ENCODE results near the gene ANKIB1.
A peak's percentile ranks its signal among the peaks of the same experiment; 100 is the strongest.
"Not testable (repeated sequence)": the region's sequence is repeated elsewhere in the genome, so short reads cannot be mapped to it uniquely, and the experiment has no call there.

Gene ANKIB1

GRCh38 chr7:92404170-92404614, 158.4 kb downstream of the ANKIB1 start:
- peak; percentile 23 for DNase-seq

DNA sequence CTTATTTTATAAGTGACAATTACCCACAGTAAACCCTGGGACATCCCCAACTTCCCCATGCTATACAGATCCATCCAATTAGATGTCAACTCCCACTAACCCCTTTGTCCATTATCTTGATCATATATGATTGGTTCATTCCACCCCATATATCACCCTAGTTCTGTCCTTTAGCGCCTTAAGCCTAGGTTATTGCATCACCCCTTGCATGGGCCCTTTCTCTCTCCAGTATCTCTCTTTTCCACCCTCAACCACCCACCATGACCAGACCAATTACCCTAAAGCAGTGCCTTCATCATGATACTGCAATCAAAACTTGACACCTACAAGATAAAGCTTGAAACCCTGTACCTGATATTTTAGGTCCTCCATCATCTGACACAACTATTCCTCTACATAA, 163.6 kb downstream of the ANKIB1 start:
- DNase-seq: no peak

- DNase-seq: not testable (repeated sequence)
Observed at GRCh38 chr7:92410162-92410561, 164.4 kb downstream of the ANKIB1 start.

DNA sequence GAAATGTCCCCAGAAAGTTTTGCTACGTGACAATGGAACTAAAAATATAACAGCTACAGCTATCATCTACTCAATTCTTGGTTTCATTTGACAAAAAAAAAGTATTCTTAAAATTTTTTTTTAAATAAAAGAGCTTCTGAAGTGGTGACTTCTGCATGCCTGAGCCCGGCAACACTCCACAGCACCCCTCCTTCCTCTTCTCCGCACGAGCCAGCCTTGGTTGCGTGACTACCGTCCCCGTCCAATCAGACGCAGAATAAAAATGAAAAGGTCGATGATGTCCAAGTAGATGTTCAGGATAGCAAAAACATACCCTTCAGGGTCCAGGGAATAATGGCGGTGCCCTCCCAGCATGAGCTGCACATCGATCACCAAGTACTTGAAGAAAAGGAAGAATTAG, 167.0 kb downstream of the ANKIB1 start:
- no peak for DNase-seq

DNA sequence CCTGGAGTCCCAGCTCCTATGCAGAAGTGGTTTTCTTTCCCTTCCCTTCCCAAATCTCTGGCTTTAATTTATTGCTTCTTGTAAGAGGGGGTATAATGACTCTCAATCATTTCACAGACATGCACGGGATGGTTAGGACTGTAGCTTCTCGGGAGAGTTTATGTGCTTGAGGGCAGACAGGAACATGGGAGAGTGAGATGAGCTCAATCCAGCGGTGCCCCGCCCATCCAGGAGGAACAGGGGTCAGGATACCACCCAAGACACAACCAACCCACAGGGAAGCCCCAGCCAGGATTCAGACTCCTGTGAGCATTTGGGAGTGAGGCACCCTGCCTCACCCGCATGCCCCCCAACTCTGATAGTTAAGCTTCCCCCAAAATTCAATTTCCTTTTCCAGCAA, 167.8 kb downstream of the ANKIB1 start:
- no peak for DNase-seq

DNA sequence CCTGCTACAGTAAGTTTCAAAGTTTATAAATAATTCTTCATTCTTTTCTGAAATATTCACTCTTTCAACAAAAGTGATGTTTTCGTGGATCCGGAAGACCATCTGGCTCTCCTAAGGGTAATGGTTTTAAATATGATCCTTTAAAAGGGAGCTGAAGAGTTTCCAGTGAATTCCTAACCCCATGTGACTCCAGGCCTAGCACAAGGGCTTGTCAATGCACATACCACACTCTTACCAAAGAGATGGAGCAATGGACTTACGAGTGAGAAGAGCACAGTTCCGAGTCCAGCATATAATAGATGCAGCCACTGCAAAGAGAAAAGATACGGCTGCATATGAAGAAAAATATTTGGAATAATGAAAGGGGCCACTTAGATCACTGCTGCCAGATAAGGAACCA, 169.5 kb downstream of the ANKIB1 start:
- no peak for DNase-seq

DNA sequence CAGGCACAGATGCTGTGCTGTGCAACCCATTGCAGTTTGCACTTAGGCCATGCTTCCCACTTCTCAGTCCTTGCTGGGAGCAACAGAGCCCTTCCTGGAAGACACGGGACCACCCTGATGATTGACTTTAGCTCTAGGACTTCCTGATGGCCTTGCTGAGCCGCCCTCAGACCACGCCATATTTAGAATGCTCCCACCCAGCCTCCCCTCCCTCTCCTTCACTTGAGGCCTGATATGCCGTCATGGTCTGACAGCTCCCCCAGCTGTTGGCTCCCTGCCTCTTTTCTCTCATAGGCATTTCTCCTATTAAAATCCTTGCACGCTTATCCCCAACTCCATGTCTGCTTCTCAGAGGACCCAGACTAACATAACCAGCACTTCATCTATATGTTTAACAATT, 172.1 kb downstream of the ANKIB1 start:
- no peak for DNase-seq

- no peak for DNase-seq
Observed at GRCh38 chr7:92421676-92422435, 176.1 kb downstream of the ANKIB1 start.

DNA sequence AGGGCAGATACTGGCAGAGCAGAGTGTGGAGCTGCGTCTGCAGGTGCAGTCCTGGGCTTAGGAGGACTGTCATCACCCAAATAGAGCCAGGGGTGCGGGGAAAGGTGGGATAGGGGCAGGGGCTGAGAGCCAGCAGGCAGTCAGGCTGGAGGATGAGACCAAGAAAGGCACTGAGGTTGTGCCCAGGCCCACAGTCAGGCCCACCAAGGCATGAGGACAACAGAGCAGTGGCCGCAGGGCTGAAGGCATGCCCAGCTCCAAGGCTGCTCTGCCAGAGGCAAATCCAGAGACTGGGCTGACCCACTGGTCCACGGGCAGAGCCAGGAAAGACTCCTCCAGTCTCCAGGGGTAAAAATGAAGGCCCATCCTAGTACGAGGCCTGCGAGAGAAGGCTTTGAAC, 177.2 kb downstream of the ANKIB1 start:
- DNase-seq: no peak

DNA sequence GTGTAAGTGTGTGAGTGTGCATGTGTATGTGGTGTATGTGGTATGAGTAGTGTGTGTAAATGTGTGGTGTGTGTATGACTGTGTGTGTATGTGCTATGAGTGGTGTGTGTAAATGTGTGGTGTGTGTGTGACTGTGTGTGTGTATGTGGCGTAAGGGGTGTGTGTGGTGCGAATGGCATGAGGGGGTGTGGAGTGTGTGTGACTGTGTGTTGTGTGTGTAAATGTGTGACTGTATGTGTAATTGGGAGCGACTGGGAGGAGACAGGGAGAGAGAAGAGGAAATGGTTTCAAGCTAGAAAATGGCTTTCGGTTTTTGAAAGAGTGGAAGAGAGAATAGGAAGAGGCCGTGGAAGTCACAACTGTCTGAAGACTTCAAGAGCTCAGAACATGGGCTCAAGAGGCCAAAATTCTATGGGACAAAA, 177.9 kb downstream of the ANKIB1 start:
- no peak for DNase-seq

DNA sequence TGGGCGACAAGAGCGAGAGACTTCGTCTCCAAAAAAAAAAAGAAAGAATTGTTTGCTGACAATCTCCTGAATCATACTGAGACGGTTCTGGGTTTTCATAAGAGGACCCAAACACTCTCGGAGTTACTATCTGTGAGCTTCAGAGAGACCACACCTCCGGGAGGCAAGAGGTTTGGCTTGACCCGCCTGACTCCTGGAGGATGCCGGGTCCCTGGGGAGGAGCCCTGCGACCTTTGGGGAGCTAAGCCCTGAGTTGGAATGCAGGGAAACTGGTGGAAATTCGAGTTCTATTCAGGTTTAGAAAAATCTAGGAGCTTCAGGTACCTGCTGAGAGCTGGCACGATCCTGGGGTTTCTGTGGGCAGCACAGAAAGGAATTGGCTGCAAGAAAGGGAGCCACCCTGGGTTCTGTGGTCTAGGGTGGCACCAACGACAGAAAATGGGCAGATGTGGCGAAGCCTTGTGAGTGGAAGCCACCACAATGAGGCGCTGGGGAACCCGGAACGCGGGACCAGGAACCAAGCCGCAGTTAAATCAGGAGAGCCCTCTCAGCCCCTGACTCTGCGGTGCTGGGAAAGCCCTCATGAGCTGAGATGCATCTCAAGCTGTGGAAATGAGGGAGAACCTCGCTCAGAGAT, 179.7 kb downstream of the ANKIB1 start:
- no peak for DNase-seq

- DNase-seq: no peak
Observed at GRCh38 chr7:92427193-92427592, 181.4 kb downstream of the ANKIB1 start.

DNA sequence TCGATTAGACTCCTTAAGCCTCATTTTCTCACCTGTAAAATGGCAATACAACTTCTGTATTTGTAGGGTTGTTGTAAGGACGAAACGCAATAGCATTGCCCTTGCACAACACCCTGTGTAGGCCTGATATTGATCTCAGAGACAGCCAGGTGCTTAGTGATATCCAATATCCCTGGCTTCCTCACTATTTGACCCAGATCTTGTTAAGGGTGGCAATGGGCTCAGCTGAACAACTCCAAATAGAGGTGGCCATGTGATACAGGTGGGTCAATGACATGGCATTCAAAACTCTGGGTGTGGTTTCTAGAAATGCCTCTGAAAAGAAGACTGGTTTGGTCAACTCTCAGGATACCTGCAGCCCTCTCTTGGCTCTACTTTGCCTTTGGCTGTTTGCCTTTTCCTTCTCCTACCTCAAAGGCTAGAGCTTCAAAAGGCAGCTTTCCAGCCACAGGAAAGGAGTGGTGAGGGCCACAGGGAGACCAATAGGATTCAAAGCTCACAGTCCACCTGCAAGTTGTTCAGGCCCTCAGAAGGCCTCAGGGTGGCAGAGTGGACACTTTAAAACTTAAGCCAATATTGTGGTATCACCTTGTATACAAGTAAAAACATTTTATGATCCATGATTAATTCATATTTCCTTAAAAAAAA, 186.6 kb downstream of the ANKIB1 start:
- no peak for DNase-seq

GRCh38 chr7:92433019-92433418, 187.2 kb downstream of the ANKIB1 start:
- no peak for DNase-seq

GRCh38 chr7:92435542-92435941, 189.8 kb downstream of the ANKIB1 start:
- no peak for DNase-seq

GRCh38 chr7:92436612-92437445, 191.1 kb downstream of the ANKIB1 start:
- no peak for DNase-seq

DNA sequence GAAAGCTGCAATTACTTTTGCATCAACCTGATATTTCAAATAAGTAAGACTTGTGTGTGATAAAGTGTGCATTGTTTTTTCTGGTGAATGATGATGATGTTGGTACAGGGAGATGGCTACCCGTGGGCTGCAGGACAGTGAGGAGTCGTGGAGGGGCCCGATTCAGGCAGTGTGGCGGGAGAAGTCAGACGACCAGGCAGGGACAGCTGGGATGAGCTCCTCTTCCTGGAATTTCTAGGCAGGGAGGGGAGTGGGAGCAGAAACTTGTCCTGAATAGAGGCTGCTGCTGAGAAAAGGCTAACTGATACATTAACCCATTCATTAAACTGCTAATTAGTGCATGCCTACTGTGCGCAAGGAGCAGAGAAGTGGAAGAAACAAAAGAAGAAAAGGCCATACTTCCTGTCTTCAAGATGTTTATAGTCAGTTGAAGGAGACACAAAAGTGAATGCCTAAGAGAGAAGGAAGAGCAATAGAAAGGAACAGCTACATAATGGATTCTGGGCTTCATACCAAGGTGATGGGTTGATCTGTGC, 192.2 kb downstream of the ANKIB1 start:
- no peak for DNase-seq

GRCh38 chr7:92442720-92443119, 196.9 kb downstream of the ANKIB1 start:
- not testable (repeated sequence) for DNase-seq

DNA sequence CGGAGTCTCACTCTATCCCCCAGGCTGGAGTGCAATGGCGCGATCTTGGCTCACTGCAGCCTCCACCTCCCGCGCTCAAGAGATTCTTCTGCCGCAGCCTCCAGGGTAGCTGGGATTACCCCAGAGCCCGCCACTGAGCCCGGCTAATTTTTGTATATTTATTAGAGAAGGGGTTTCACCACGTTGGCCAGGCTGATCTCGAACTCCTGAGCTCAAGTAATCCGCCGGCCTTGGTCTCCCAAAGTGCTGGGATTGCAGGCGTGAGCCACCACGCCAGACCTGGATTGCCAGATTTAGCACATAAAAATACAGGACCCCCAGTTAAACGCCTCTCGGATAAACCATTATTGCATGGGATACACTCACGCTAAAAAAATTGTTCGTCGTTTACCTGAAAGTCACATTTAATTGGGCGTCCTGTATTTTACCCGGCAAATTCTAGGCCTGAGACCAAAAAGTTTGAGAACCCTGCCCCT, 201.1 kb downstream of the ANKIB1 start:
- no peak for DNase-seq

DNA sequence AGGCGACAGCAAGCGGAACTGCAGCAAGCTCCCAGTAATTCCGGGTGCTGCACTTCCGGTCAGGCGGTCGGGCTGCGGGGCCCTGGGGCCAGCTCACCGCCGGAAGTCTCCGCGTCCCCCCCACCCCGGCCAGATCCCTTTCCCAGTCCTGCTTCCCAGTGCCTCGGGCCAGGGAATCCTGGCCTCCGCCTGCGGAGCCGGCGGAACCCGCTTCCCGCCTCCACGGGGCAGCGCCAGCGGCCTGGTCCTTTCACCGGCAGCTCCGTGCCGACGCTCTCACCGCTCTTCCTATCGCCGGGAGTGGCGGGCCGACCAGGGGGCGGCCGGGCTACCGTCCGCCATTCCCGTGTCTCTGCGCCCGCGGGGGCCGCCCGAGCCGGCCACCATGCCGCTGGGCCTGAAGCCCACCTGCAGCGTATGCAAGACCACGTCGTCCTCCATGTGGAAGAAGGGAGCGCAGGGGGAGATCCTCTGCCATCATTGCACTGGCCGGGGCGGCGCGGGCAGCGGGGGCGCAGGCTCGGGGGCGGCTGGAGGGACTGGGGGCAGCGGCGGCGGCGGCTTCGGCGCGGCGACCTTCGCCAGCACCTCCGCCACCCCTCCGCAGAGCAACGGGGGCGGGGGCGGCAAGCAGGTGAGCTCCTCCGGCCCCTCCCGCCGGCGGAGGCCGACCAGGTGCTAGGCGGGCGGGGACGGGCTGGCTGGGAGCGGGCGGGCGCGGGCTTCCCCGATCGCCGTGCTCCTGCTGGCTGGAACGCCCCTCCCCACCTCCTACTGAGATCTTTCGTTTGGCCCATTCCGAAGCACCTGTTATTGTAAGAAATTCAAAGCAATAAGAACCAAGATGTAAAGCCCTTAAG, 201.8 kb downstream of the ANKIB1 start, which contains the start of gene GATAD1:
TSS of gene GATAD1 (plus strand) at position 138 of the 860 bp plus-strand sequence. CDS start at position 386, 248 bp downstream.
- DNase-seq: peak; percentile 75

DNA sequence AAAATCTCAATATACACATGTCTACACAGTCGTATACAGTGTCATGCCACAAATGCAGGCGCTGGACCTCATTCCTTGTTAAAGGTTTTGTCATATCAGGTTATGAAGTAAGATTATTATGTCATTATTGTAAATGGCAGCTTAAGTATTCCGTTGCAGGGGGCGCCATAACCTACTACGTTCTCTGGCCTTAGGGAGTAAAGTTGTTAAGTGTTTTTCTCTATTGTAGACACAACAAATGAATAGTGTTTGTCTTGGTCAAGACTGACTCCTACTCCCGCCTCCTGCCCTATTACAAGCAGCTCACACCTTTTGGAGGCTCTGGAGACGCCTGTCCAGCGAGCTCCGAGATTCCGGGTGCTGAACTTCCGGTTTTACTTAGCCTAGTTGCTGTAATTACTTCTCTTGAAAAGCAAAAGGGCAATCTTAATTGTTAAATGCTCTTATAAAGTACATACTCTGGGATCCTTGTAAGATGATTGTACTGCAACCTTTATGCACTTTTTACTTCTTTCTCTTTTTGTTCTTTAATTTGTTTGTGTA, 202.5 kb downstream of the ANKIB1 start:
- DNase-seq: peak; percentile 42

Measured in activated T-cell treated with anti-CD3 and anti-CD28 coated beads for 4 hours (primary cell).